Breast epithelium (tissue), 4 donors: Measurements from ENCODE around the gene HSD11B2. TPM values are rescaled to one million over a fixed set of nuclear protein-coding genes. Genes with fewer than 3 reads are reported as not detected.

Source experiments
- DNase-seq, 2 donors: peaks; one replicate each; pipeline ENCODE4 v3.0.0-alpha.2; 2019; ENCODE audit warnings: low spot score in 2 of 2
- H3K27ac ChIP-seq, 2 donors: fragments of 200-600 bp; sonication (generic) in 1 of 2; one replicate each; pipeline ENCODE4 v1.5.1; 2016 to 2019; ENCODE audit warnings: mild to moderate bottlenecking in 1 of 2
- H3K27me3 ChIP-seq, 2 donors: fragments of 200-600 bp; sonication (generic) in 1 of 2; one replicate each; pipeline versions ENCODE4 v1.5.1 to v1.6.0; 2017 to 2019; ENCODE audit warnings: control low read depth in 1 of 2, mild to moderate bottlenecking in 1 of 2
- H3K36me3 ChIP-seq: fragments of 200-600 bp; one replicate; pipeline ENCODE4 v1.5.1; 2019
- H3K4me1 ChIP-seq, 2 donors: fragments of 200-600 bp; sonication (generic); one replicate each; pipeline ENCODE4 v1.5.1; 2016 to 2019; ENCODE audit warnings: control low read depth in 1 of 2
- H3K4me3 ChIP-seq, 3 donors: fragments of 200-600 bp; sonication (generic); 1 replicate in 2 of 3; 2 replicates in 1 of 3; pipeline ENCODE4 v1.5.1; 2016 to 2019; ENCODE audit warnings: mild to moderate bottlenecking in 3 of 3, moderate library complexity in 2 of 3
- H3K9me3 ChIP-seq, 2 donors: fragments of 200-600 bp; sonication (generic) in 1 of 2; one replicate each; pipeline ENCODE4 v1.5.1; 2016 to 2019; ENCODE audit warnings: control low read depth in 1 of 2
- CTCF ChIP-seq, 3 donors: fragments of 450-650 bp; IDR thresholded peaks; one replicate each; pipeline ENCODE4 v1.5.1; 2016 to 2017; ENCODE audit warnings: antibody characterized with exemption in 3 of 3, mild to moderate bottlenecking in 3 of 3, moderate library complexity in 3 of 3
- POLR2A ChIP-seq: fragments of 450-650 bp; IDR thresholded peaks from one replicate; pipeline ENCODE4 v1.6.1; 2016; ENCODE audit warnings: antibody characterized with exemption, mild to moderate bottlenecking, moderate library complexity
- POLR2AphosphoS5 ChIP-seq, 3 donors: sonication (generic); formaldehyde crosslinking; IDR thresholded peaks; one replicate each; pipeline ENCODE4 v1.6.1; 2017; ENCODE audit warnings: antibody characterized with exemption in 3 of 3
- intact Hi-C: fragments of 100-400 bp; cut with DNase I; formaldehyde crosslinking; loops from one replicate; pipeline ENCODE4 v1.15.1; 2023; ENCODE audit warnings: low total_unique reads
- total RNA-seq, 3 donors: library from RNA; depleted of rRNA; stranded (reverse); fragments of >200 nt; gene quantifications; one replicate each; pipeline ENCODE4 v1.1.0, GENCODE V29; 2016

Gene HSD11B2
- total RNA-seq, 3 donors from 2014 or later = 0.32 to 66.9 (median 10.2) TPM

GRCh38 chr16:67445913-67446907 is 15.3 kb downstream of the HSD11B2 start:
- Histone ChIP-seq H3K27me3 (no peaks in the 10 kb centered on the region), H3K36me3 (no peaks in the 10 kb centered on the region), H3K27ac (peak overlapping the region; percentile 65 to 68), H3K4me3 (no peak overlapping the region), H3K9me3 (no peaks in the 10 kb centered on the region), H3K4me1 (peaks cover 28 to 61% of the 10 kb centered on the region in 2 donors)
- intact Hi-C loops = no loop called here
- no peak for DNase-seq
- TF ChIP-seq POLR2A (no peak), POLR2AphosphoS5 (IDR thresholded peaks at IDR 0.05) (no peak), CTCF (IDR thresholded peaks at IDR 0.05) (no peak)

- Histone ChIP-seq H3K27me3 (no peaks in the 10 kb centered on the region), H3K9me3 (no peaks in the 10 kb centered on the region), H3K36me3 (no peaks in the 10 kb centered on the region), H3K4me3 (no peak overlapping the region), H3K4me1 (peaks cover 28 to 62% of the 10 kb centered on the region in 2 donors), H3K27ac (peak overlapping the region; percentile 48 to 68)
- no peak for DNase-seq
- no peak for TF ChIP-seq POLR2A
- TF ChIP-seq POLR2AphosphoS5 (IDR thresholded peaks at IDR 0.05) = no peak
- TF ChIP-seq CTCF (IDR thresholded peaks at IDR 0.05) = no peak
- intact Hi-C loops = no loop called here
These were observed 16.1 kb downstream of the HSD11B2 start for GRCh38 chr16:67446968-67447507.

DNA sequence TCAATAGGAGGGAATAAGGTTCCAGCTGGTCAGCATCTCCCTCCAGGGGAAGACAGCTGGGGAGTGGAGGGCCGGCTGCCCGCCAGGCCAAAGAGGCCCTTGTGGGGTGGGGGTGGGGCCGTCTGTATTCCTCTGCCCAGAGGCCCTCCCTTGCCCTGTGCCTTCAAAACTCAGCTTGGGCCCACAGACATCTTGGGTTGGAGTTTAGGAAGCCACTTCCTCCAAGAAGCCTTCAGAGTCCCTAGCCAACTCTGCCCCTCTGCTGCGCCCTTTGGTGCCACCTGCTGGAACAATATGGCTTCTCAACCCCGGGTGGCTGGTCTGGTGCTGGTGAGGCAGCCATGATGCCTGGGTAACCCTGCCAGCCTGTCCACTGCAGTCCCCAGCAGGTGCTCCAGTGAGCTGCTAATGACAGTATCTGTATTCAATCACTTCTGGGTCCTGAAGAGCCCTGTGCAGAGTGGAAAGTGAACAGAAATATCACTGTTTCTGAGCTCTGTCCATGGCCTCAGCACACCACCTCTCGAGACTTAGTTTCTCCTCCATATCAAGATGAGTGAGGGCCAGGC is 16.7 kb downstream of the HSD11B2 start:
- H3K4me3 ChIP-seq = no peak overlapping the region
- H3K4me1 ChIP-seq = peaks cover 28 to 61% of the 10 kb centered on the region in 2 donors
- no peaks in the 10 kb centered on the region for H3K9me3 ChIP-seq
- no peak for DNase-seq
- H3K27ac ChIP-seq = peak overlapping the region; percentile 48 to 68
- no peaks in the 10 kb centered on the region for H3K27me3 ChIP-seq
- TF ChIP-seq POLR2A (no peak), CTCF (IDR thresholded peaks at IDR 0.05) (no peak), POLR2AphosphoS5 (IDR thresholded peaks at IDR 0.05) (no peak)
- no peaks in the 10 kb centered on the region for H3K36me3 ChIP-seq
- intact Hi-C loops = no loop called here

DNA sequence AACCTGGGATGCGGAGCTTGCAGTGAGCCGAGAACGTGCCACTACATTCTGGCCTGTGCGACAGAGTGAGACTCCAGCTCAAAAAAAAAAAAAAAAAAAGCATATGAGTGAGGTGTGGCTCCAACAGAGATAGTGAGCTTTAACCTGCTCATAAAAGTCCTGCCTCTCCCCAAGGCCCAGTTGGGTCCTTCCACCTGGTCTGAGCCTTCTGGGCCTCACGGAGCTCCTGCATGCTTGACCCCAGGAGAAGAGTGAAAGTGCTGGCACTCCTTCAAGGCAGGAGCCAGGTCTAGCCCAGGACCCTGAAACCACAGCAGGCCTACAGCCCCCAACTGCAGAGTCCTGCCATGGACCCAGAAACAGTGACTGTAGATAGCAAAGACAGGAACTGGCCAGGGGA is 17.7 kb downstream of the HSD11B2 start:
- no peaks in the 10 kb centered on the region for H3K36me3 ChIP-seq
- peaks cover 26 to 55% of the 10 kb centered on the region in 2 donors for H3K4me1 ChIP-seq
- no peaks in the 10 kb centered on the region for H3K27me3 ChIP-seq
- no peak for TF ChIP-seq POLR2A
- TF ChIP-seq POLR2AphosphoS5 (IDR thresholded peaks at IDR 0.05) = no peak
- TF ChIP-seq CTCF (IDR thresholded peaks at IDR 0.05) = no peak
- intact Hi-C loops = no loop called here
- no peak for DNase-seq
- H3K9me3 ChIP-seq = no peaks in the 10 kb centered on the region
- no peak overlapping the region for H3K4me3 ChIP-seq
- peak overlapping the region; percentile 67 to 75 for H3K27ac ChIP-seq
